Fibroblast of skin of right biceps (primary cell): ENCODE results near the gene OMP.

Experiments used
- DNase-seq: peaks from one replicate; pipeline ENCODE4 v3.0.0-alpha.2; 2013

The OMP gene

DNA sequence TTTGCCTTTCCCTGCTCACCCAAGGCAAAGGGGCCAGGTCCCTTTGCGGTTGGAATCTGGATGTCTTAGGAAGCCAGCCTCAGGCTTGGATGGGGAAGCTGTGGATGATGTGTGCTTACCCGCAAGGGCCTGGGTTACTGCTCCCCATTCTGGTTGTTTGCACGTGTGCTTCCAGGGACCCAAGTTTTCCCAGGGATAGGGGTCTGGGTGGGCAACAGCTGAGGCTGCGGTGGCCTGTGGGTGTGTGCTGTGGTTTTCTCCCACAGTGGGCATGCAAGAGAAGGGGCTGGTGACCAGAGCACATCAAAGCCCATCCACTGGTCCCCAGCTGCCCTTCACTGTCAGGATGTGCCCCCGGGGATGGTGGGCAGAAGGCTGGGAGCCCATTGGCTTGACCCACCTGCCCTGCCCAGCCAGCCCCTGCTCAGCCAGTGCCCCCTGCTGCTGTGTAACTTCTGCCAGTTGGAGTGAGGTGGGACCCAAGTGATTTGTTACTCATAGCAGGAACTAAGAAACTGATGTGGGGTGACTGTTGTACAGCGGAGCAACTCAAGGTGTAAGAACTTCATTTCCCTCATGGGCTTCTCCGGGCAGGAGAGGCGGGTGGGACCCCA is 32.6 kb upstream of the OMP start:
- no peak for DNase-seq

GRCh38 chr11:77071077-77071476 is 31.6 kb upstream of the OMP start:
- no peak for DNase-seq

DNA sequence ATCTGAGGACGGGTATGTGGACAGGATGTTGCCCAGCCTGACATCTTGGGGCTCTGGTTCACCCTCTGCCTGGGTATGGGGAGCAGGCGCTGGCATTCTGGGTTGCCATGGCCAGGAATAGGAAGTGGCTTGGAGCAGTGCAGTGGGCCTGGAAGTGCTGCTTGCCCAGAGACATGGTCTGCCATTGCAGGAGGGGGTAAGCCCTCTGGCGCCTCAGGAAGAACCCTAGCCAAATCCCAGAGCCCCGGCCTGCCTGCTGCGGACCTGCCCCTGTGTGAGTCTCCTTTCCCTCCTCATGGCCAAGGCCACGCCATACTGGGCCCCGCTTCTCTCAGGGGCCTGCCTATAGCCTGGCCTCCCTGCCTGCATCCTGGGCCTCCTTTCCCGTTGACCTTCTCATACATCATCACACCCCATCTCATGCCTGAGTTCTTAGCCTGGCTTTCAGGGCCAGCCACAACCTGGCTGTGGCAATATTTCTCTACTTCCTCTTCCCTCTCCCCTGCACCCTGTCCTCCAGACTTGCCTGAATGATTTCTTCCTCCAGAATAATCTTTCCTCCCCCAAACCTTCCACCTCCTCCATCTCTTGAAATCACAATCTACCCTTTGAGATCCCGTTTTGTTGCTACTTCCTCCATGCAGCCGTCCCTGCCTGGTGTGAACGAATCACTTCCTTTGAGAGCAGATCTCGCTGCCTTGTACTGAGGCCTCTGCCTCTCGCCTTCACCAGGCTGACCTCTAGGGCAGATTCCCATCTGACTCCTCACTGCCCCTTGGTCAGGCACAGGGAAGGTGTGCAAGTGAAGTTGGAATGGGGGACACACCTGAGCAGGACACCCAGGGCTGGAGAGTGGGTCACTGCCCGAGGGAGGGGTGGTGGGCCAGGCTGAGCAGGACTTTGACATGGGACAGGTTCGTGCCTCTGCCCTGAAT is 30.7 kb upstream of the OMP start:
- peak; percentile 28 for DNase-seq

- no peak for DNase-seq
These were observed 29.8 kb upstream of the OMP start for GRCh38 chr11:77072851-77073327.

GRCh38 chr11:77073328-77074001 is 29.2 kb upstream of the OMP start:
- peak; percentile 91 for DNase-seq

GRCh38 chr11:77074205-77074604 is 28.4 kb upstream of the OMP start:
- DNase-seq, result no peak

DNA sequence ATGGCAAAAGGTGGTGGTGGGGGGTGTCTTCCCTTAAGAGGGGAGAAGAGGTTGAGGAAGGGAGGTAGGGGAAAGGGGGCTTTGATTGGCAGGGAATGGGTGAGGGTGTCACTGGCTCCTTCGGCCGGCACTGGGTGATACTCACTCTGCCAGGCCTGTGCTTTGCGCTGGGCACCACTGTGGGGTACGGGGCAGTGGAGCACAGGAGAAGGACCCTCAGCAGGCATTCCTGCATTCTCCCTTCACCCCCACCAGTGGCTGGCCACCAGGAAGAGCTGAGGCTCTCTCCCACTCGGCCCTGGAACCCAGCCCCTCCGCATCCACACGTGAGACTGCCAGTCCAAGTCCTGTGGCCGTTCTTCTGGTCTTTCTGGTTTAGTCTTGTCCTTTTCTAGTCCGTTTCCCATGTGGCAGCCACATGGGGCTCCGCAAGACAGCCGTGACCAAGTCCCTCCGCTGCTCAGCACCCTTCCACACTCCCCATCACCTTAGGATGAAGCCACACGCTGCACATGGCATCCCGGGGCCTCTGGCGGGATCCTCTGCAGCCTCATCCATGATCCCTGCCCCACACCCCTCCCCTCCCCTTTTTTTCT is 27.9 kb upstream of the OMP start:
- DNase-seq, result no peak

- DNase-seq, result no peak
These were observed 27.2 kb upstream of the OMP start for GRCh38 chr11:77075425-77075905.

DNA sequence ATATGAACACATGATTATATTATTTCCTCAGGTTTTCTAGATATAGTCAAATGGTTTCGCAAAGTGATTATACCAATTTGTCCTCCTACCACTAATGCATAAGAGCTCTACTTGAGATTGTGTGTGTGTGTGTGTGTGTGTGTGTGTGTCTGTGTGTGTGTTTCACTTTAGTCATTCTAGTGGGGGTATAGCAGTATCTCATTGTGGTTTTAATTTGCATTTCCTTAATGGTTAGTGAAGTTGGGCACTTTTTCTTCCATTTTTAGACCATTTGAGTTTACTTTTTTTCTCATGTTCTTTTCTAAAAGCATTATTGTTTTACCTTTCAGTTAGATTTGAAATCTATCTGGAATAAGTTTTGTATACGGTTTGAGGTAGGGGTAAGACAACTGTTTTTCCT is 23.0 kb upstream of the OMP start:
- no peak for DNase-seq

DNA sequence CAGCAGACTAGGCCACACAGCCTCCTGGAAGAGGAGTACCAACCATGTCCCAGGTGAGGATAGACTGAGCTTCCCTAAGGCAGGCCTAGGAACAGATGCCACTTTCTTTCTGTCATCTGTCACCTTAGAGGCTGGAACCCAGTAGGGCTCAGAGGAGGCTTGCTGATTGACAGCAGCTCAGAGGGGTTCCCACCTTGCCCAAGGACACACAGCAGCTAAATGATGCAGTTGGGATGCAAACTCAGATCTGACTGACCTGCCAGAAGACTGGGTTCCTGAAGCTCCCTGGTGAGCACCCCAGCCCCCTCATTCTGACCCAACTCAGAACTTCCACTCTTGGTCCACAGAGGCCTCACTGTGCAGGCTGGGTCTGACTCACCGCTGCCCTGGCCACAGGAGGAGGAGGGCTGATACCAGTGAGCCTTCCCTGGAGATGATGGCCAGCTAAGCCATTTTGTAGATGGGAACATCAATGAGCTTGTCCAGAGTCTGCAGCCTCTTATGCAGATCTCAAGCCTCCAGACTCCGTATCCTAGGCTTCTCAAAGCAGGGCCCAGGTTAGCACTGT is 21.9 kb upstream of the OMP start:
- no peak for DNase-seq

DNA sequence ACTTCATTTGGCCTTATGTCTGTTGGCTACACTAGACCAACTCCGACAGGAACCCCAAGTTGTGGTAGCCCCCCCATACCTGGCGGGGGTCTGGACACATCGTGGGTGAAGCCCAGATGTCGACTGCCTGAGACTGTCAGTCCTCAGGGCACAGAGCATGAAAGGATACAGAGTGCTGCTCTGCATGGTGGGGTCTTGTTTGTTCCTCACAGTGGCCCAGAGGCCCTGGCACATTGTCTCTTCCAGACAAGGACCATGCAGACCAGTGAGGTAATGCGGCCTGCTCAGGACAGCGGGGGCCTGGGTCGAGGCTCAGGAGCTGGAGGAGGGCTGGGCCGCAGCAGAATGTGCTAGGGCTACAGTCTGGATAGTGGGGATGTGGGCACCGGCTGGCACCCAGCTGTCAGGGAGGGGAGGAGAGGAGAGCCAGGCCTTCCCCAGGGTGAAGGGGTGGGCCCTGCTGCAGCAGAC is 21.2 kb upstream of the OMP start:
- no peak for DNase-seq

DNA sequence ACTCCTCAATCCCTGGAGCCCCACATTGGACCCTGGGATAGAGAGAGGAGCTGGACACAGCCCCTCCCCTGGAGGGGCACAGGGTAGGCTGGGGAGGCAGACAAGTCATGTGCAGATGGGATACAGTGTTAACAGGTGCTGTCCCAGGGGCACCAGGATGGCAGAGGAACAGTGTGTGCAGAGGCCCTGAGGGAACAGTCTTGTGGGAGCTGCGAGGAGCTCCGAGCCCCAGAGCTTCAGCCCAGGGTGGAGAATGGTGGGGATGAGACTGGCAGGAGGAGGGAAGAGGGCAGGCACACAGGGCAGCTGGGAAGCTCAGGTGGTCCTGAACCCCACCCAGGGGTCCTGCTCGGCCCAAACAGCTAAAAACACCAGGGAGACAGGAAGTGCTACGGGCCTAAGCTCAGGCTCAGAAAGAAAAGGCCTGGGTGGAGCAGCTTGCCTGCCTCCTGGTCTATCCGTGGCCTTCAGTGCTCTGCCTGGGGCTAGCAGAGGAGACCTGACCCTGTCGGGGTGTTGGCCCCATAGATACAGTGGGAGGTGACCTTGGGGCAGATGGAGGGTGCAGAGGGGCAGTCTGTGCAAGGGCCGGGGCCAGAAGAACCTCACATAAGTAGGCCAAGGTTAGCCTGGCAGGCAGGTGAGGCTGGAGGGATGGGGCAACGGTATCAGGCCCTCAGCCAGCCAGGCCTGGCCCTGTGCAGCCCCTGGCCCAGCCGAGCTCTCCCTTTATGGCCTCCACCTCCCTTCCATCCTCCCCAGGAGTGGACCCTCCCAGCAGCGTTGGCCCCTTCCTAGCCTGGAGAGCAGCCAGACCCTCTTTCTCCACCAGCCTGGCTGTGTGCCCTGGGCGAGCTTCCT is 20.4 kb upstream of the OMP start:
- DNase-seq, result no peak

GRCh38 chr11:77082838-77083565 is 19.6 kb upstream of the OMP start:
- peak; percentile 43 for DNase-seq

DNA sequence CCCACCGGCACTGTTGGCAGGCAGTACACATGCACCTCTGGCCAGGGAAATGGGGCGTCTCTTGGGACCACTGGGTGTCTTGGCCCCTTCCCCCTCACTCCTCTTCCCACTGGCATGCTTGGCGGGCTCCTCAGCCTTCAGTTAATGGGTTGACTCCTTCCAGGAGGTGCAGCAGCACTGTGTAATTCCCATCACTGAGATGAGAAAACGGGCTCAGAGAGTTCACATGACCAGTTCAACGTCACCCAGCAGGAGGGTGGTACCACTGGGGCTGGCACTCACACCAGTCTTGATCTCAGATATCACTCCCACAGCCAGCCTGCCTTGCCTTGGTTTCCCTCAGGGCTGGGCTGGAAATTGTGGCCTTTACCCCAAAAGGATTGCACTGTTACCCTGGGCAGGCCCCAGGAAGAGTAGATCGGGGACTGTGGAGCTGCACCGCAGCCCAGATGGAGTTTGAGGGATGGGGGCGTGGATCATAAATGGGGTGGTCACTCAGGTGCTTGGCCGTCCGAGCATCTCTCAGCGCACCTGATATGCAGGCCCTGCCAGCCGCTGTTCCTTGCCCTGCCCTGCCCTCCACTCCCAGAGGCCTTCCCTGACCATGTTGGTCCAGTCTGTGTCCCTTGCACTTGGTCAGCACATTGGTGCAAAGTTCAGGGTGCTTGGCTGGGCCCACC is 18.9 kb upstream of the OMP start:
- no peak for DNase-seq

DNA sequence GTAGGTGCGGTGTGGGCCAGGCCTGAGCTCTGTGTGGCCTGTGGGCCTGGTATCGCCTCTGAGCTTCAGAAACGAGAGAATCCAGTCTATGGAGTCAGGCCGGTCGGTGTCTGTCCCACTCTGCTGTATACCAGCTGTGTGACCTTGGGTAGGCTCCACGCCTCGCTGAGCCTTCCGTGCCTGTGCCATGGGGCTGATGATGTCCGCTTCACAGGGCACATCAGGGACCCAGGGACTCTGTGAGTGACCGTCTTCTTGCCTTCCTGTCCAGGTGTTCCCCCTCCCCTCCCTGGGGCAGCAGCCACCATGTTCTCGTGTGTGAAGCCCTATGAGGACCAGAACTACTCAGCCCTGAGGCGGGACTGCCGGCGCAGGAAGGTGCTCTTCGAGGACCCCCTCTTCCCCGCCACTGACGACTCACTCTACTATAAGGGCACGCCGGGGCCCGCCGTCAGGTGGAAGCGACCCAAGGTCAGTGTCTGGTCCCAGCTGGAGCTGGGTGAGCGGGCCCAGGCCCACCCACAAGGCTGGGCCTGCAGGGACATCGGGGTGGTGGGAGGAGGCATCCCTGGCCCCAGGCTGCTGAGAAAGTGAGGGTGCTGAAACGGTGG is 18.0 kb upstream of the OMP start:
- no peak for DNase-seq

DNA sequence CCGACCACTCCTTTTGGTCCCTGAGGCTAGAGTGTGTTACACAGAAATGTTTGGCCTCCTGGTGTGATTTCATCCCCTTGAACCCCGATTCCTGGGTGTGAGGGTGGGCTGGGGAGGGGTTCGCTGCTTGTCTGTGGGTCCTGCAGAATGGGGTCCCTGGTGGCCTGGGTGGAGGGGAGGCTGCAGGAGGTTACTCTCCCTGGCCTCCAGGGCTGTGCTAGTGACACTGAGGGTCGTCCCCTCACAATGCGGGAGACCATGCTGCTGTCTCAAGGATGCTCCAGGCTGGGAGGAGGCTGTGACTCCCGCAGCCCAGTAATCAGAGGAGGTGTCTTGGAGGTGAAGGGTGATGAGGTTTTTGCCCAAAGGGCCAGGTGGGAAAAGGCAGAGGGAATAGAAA is 17.0 kb upstream of the OMP start:
- DNase-seq, result no peak

DNA sequence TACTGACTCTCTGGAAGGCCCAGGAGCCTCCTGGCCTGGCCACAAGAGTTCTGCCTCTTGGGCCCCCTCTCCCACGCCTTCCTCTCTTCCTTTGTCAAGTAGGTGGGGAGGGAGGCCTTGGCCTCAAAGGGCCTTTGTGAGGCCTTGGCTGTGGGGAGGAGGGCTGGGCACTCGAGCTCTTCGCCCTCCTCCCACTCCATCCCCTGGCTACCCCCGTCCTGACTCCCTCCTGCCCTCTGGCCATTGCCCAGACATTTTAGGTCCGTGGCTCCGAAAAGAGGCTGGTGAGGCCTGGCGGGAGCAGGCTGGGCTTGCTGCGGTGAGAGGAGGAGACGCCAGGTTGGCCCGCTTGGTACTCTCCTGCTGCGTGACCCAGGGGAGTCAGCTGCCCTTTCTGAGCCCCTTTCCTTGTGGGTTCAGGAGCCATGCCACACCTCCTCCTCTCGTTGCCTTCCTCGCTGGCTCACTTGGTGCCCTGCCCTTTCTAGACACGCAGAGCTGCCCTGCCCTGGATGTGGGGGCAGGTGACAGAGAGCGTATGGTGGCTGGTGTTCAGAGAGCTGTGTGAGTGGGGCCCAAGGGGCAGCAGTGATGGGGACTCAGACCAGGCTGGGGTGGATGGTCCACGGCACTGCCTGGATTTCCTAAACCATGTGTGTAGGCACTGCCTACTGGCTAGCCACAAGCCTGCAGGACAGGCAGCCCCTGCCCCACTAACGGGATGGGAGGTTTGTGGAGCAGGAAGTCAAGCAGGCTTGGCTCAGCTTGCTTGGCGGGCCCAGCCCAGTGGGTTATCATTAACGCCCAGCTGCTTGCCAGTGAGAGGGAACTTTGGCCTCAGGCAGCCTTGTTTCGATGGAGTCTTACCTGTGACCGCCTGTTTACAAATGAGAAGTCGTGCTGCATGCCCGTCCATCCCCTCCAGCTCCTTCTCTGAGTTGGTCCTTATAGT is 15.8 kb upstream of the OMP start:
- no peak for DNase-seq

- DNase-seq, result no peak
These were observed 14.9 kb upstream of the OMP start for GRCh38 chr11:77087723-77088225.
